Spleen (tissue), 7 donors: ENCODE measurements around the gene GRAMD2B.

Experiments used
- CTCF ChIP-seq, 11 experiments: fragments of 200-600 bp in 7 of 11; fragments of 450-650 bp in 4 of 11; sonication (generic) in 4 of 11; IDR thresholded peaks in 8 of 11; conservative IDR thresholded peaks in 3 of 11; 1 replicate in 7 of 11; 2 replicates in 4 of 11; pipeline versions ENCODE4 v1.4.0 to v1.8.0; 2016 to 2021; ENCODE audit warnings: antibody characterized with exemption in 11 of 11, inconsistent platforms in 4 of 11, mild to moderate bottlenecking in 1 of 11
- POLR2A ChIP-seq, 3 donors: fragments of 450-650 bp; IDR thresholded peaks; one replicate each; pipeline ENCODE4 v1.5.1; 2017; ENCODE audit warnings: antibody characterized with exemption in 3 of 3, mild to moderate bottlenecking in 1 of 3
- POLR2AphosphoS5 ChIP-seq, 3 donors: sonication (generic); formaldehyde crosslinking; IDR thresholded peaks; one replicate each; pipeline ENCODE4 v1.5.1; 2017; ENCODE audit warnings: antibody characterized with exemption in 3 of 3
- donor health status: DM: no; HTN: no; CAD: no; lungs with moderate emphysema.
- donor health status: DM: no; HTN: no; CAD: no.
- donor health status: DM: no; HTN: no; CAD: no.

- TF ChIP-seq CTCF (IDR thresholded peaks at IDR 0.05 in 8 of 11, conservative IDR thresholded peaks at IDR 0.05 in 3 of 11), result no peak
- TF ChIP-seq POLR2AphosphoS5 (IDR thresholded peaks at IDR 0.05), result no peak
- no peak for TF ChIP-seq POLR2A (IDR thresholded peaks at IDR 0.05)
Measured at GRCh38 chr5:126488443-126489065, 65.3 kb downstream of the GRAMD2B start.
